SU-DHL-6 (cell line): ENCODE results near the gene SETD4.

ENCODE experiments used
- H2AFZ ChIP-seq: fragments of 200-600 bp; sonication (generic); 2 replicates; pipeline ENCODE4 v1.6.1; 2014; ENCODE audit warnings: low read depth, mild to moderate bottlenecking, moderate library complexity, mixed read lengths, antibody characterized with exemption, low read length; ENCODE audit not compliant: severe bottlenecking
- H3F3A ChIP-seq: fragments of 200-600 bp; shearing (Covaris generic); 2 replicates; pipeline ENCODE4 v1.6.0; 2016; ENCODE audit warnings: antibody characterized with exemption, mild to moderate bottlenecking; ENCODE audit not compliant: insufficient read depth
- H3K27ac ChIP-seq: fragments of 200-600 bp; sonication (generic); 2 replicates; pipeline ENCODE4 v1.5.1; 2016; ENCODE audit warnings: low read depth, mild to moderate bottlenecking, low read length, moderate library complexity, mixed read lengths
- H3K27me3 ChIP-seq: fragments of 200-600 bp; sonication (generic), shearing (Covaris generic); 2 replicates; pipeline ENCODE4 v1.6.0; 2014; ENCODE audit warnings: mild to moderate bottlenecking, low read length
- H3K36me3 ChIP-seq: fragments of 200-600 bp; sonication (generic); 2 replicates; pipeline ENCODE4 v1.6.1; 2014; ENCODE audit warnings: mild to moderate bottlenecking, low read length, mixed read lengths
- H3K4me2 ChIP-seq: fragments of 300-600, 200-600 bp; shearing (Covaris generic), sonication (generic); 2 replicates; pipeline ENCODE4 v1.6.0; 2014; ENCODE audit warnings: low read length, low read depth, mild to moderate bottlenecking; ENCODE audit not compliant: poor library complexity, severe bottlenecking
- H3K4me3 ChIP-seq: fragments of 200-600 bp; sonication (generic); 2 replicates; pipeline ENCODE4 v1.5.1; 2014; ENCODE audit warnings: antibody characterized with exemption, low read length, mild to moderate bottlenecking, mixed read lengths; ENCODE audit not compliant: insufficient read depth, poor library complexity, severe bottlenecking
- H3K79me2 ChIP-seq: fragments of 200-600 bp; sonication (generic); 2 replicates; pipeline ENCODE4 v1.6.1; 2014; ENCODE audit warnings: mild to moderate bottlenecking, low read length, moderate library complexity; ENCODE audit not compliant: insufficient read depth
- H3K9ac ChIP-seq: fragments of 200-600 bp; sonication (generic); 2 replicates; pipeline ENCODE4 v1.7.0; 2014; ENCODE audit warnings: mild to moderate bottlenecking, low read length
- H3K9me2 ChIP-seq: fragments of 200-600 bp; sonication (generic); replicated peaks from 2 replicates; pipeline ENCODE4 v1.6.1; 2014; ENCODE audit warnings: low read length; ENCODE audit not compliant: insufficient read depth
- H3K9me3 ChIP-seq: fragments of 200-600 bp; sonication (generic); 2 replicates; pipeline ENCODE4 v1.6.1; 2014; ENCODE audit warnings: low read length, mixed read lengths; ENCODE audit not compliant: insufficient read depth
- H4K20me1 ChIP-seq: fragments of 200-600 bp; sonication (generic); 2 replicates; pipeline ENCODE4 v1.6.1; 2014; ENCODE audit warnings: low read depth, mild to moderate bottlenecking, antibody characterized with exemption, low read length, moderate library complexity, mixed read lengths
- EZH2phosphoT487 ChIP-seq: fragments of 200-600 bp; sonication (generic), shearing (Covaris generic); conservative IDR thresholded peaks from 2 replicates; pipeline ENCODE4 v1.6.1; 2018; ENCODE audit warnings: mild to moderate bottlenecking, antibody characterized with exemption, low read length, moderate library complexity, mixed read lengths
- TF ChIP-seq, protein P1 (sequence below): fragments of 200-600 bp; sonication (generic); IDR thresholded peaks from one replicate; pipeline ENCODE4 v1.5.1; 2017; ENCODE audit warnings: antibody characterized with exemption, mild to moderate bottlenecking, low read length, moderate library complexity; ENCODE audit not compliant: insufficient read depth, poor library complexity, severe bottlenecking

SETD4 gene

DNA sequence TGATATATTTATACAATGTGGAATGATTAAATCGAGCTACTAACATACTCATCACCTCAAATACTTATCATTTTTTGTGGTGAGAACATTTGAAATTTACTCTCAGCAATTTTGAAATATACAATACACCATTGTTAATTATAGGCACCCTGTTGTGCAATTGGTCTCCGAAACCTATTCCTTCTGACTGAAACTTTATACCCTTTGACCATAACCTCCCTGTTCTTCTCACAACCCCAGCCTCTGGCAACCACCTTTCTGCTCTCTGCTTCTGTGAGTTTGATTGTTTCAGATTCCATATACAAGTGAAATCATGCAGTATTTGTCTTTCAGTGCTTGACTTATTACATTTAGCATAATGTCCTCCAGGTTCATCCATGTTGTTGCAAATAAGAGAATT is 49.5 kb downstream of the SETD4 start:
- no peak for TF ChIP-seq EZH2phosphoT487
- TF ChIP-seq, protein P1, sequence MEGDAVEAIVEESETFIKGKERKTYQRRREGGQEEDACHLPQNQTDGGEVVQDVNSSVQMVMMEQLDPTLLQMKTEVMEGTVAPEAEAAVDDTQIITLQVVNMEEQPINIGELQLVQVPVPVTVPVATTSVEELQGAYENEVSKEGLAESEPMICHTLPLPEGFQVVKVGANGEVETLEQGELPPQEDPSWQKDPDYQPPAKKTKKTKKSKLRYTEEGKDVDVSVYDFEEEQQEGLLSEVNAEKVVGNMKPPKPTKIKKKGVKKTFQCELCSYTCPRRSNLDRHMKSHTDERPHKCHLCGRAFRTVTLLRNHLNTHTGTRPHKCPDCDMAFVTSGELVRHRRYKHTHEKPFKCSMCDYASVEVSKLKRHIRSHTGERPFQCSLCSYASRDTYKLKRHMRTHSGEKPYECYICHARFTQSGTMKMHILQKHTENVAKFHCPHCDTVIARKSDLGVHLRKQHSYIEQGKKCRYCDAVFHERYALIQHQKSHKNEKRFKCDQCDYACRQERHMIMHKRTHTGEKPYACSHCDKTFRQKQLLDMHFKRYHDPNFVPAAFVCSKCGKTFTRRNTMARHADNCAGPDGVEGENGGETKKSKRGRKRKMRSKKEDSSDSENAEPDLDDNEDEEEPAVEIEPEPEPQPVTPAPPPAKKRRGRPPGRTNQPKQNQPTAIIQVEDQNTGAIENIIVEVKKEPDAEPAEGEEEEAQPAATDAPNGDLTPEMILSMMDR = no peak
- H3F3A ChIP-seq = no peaks in the 10 kb centered on the region
- H3K27ac ChIP-seq = no peak overlapping the region
- H3K27me3 ChIP-seq = no peaks in the 10 kb centered on the region
- no peaks in the 10 kb centered on the region for H3K36me3 ChIP-seq
- no peaks in the 10 kb centered on the region for H3K9me2 ChIP-seq
- H3K9ac ChIP-seq = no peak overlapping the region
- H4K20me1 ChIP-seq = no peaks in the 10 kb centered on the region
- H3K79me2 ChIP-seq = no peaks in the 10 kb centered on the region
- no peaks in the 10 kb centered on the region for H3K9me3 ChIP-seq
- no peak overlapping the region for H3K4me2 ChIP-seq
- H3K4me3 ChIP-seq = no peak overlapping the region
- no peak overlapping the region for H2AFZ ChIP-seq

GRCh38 chr21:36008505-36008904 is 51.8 kb downstream of the SETD4 start:
- Histone ChIP-seq H3K9ac (no peak overlapping the region), H3K79me2 (no peaks in the 10 kb centered on the region), H3F3A (no peaks in the 10 kb centered on the region), H4K20me1 (no peaks in the 10 kb centered on the region), H3K27me3 (no peaks in the 10 kb centered on the region), H3K36me3 (no peaks in the 10 kb centered on the region), H3K9me2 (no peaks in the 10 kb centered on the region), H3K4me3 (no peak overlapping the region), H2AFZ (no peak overlapping the region), H3K9me3 (no peaks in the 10 kb centered on the region), H3K4me2 (no peak overlapping the region), H3K27ac (no peak overlapping the region)
- TF ChIP-seq, protein P1 = no peak
- TF ChIP-seq EZH2phosphoT487 = no peak

GRCh38 chr21:36005879-36006400 is 54.4 kb downstream of the SETD4 start:
- TF ChIP-seq, protein P1 = no peak
- TF ChIP-seq EZH2phosphoT487 = no peak
- Histone ChIP-seq H3F3A (no peaks in the 10 kb centered on the region), H3K9me2 (no peaks in the 10 kb centered on the region), H4K20me1 (no peaks in the 10 kb centered on the region), H3K4me3 (no peak overlapping the region), H3K79me2 (no peaks in the 10 kb centered on the region), H3K27me3 (no peaks in the 10 kb centered on the region), H3K27ac (no peak overlapping the region), H3K4me2 (no peak overlapping the region), H3K9me3 (no peaks in the 10 kb centered on the region), H3K36me3 (no peaks in the 10 kb centered on the region), H3K9ac (no peak overlapping the region), H2AFZ (no peak overlapping the region)
